ENCODE measurements around the gene TENM4. TPM values are rescaled to one million over a fixed set of nuclear protein-coding genes. Genes with fewer than 3 reads are reported as not detected.

Gene TENM4
- total and polyA plus RNA-seq, 2 of the 8 experiments (the other 6 are each of a cell fraction or from before 2014, with no cell fraction given): 3.5 to 7.2 TPM

DNA sequence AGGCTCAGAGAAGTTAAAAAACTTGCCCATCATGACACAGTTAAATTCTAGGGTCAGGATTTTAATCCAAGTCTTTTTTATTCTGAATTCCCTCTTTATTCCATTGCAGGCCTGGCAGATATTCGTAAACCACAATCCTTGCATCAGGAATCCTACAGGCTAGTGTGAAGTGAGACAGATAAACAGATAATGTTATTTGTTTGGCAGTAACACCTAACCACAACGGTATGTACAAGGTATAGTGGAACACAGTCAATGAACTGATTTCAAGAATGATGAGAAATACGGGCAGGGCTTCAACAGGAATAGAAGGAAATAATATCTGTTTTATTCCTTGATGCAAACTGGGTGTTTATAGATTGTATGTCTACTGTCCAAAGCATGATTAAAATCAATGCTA, 834.2 kb downstream of the TENM4 start (continued):
- no peak for TF ChIP-seq HDAC6 (IDR thresholded peaks at IDR 0.05; ENCODE audit: low read depth, low read length)
- TF ChIP-seq CEBPB (IDR thresholded peaks at IDR 0.05; ENCODE audit: low read depth, low read length): no peak
- TF ChIP-seq SIRT6 (IDR thresholded peaks at IDR 0.05; ENCODE audit: low read length): no peak
- no peak for TF ChIP-seq RFX5 (IDR thresholded peaks at IDR 0.05; ENCODE audit: borderline replicate concordance, low read depth, low read length)
